GM12878 (cell line): ENCODE data around the gene RNF126.

Source experiments
- ATF7 ChIP-seq: fragments of 450-650 bp; IDR thresholded peaks from 2 replicates; pipeline ENCODE4 v1.6.1; 2016; ENCODE audit warnings: low read depth, mild to moderate bottlenecking
- BCL11A ChIP-seq: IDR thresholded peaks from 2 replicates; pipeline ENCODE4 v1.6.1; 2011; ENCODE audit warnings: low read depth, low read length
- CBFB ChIP-seq: IDR thresholded peaks from 2 replicates; pipeline ENCODE4 v1.6.1; 2016; ENCODE audit warnings: antibody characterized with exemption, low read depth
- EP300 ChIP-seq, 2 experiments: fragments of 150-350 bp in 1 of 2; IDR thresholded peaks; 2 replicates each; pipeline ENCODE4 v1.6.1; 2011 to 2012; ENCODE audit warnings: low read depth in 2 of 2, low read length in 2 of 2, borderline replicate concordance in 1 of 2, improper control_type of control experiment in 1 of 2, inconsistent platforms in 1 of 2; ENCODE audit not compliant: control insufficient read depth in 1 of 2
- EZH2 ChIP-seq: IDR thresholded peaks from 2 replicates; pipeline ENCODE4 v1.6.1; 2012; ENCODE audit warnings: low read depth, mild to moderate bottlenecking, control low read depth, inconsistent platforms, low read length, borderline replicate concordance; ENCODE audit not compliant: control insufficient read depth
- NR2C2 ChIP-seq: IDR thresholded peaks from 2 replicates; pipeline ENCODE4 v1.6.1; 2011; ENCODE audit warnings: borderline replicate concordance, low read depth; ENCODE audit not compliant: control insufficient read depth, insufficient read length
- POLR2A ChIP-seq: IDR thresholded peaks from 2 replicates; pipeline ENCODE4 v1.6.1; 2011; ENCODE audit warnings: low read depth, mild to moderate bottlenecking, low read length
- POLR2AphosphoS5 ChIP-seq: IDR thresholded peaks from 2 replicates; pipeline ENCODE4 v1.6.1; 2011; ENCODE audit warnings: mild to moderate bottlenecking, low read length, inconsistent platforms
- SIN3A ChIP-seq: IDR thresholded peaks from 2 replicates; pipeline ENCODE4 v1.6.1; 2012; ENCODE audit warnings: low read depth, low read length, improper control_type of control experiment
- SPI1 ChIP-seq: IDR thresholded peaks from 2 replicates; pipeline ENCODE4 v1.6.1; 2011; ENCODE audit warnings: low read depth, mild to moderate bottlenecking, low read length, moderate library complexity, borderline replicate concordance; ENCODE audit not compliant: insufficient read depth
- SUZ12 ChIP-seq: fragments of 200-600 bp; sonication (generic); IDR thresholded peaks from one replicate; pipeline ENCODE4 v1.6.1; 2018; ENCODE audit warnings: antibody characterized with exemption, mild to moderate bottlenecking; ENCODE audit not compliant: unreplicated experiment
- TF ChIP-seq, protein P1 (sequence below): IDR thresholded peaks from 2 replicates; pipeline ENCODE4 v1.6.1; 2011; ENCODE audit warnings: low read depth, low read length, improper control_type of control experiment, borderline replicate concordance
- TF ChIP-seq, protein P2 (sequence below), 3 experiments: IDR thresholded peaks in 2 of 3; conservative IDR thresholded peaks in 1 of 3; 2 replicates each; pipeline ENCODE4 v1.5.1; 2011; ENCODE audit warnings: low read depth in 3 of 3, low read length in 3 of 3, mild to moderate bottlenecking in 3 of 3, control low read depth in 2 of 3, moderate library complexity in 2 of 3, inconsistent platforms in 1 of 3, mixed read lengths in 1 of 3; ENCODE audit not compliant: control insufficient read depth in 2 of 3, insufficient read depth in 1 of 3; ENCODE audit errors: extremely low read depth in 1 of 3
- TF ChIP-seq, protein P3 (sequence below): fragments of 450-650 bp; IDR thresholded peaks from 2 replicates; pipeline ENCODE4 v1.6.1; 2016; ENCODE audit warnings: mild to moderate bottlenecking

DNA sequence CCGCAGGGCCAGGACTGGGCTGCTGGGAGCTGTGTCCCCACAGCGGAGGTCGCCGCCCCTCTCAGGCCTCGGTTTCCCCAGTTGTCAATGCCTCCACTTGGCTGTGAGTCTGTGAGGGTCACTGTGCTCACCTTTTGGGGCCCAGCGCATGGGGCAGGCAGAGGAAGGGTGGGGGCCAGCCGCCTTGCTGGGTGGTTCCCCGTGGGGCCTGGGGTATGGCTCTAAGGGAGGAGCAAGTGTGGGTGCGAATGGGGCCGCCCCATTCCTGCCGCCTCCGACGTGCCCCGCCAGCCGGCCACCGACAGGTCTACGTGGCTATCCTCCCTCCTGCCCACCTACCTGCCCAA is 24.1 kb downstream of the RNF126 start:
- TF ChIP-seq EZH2 (no peak), EP300 (IDR thresholded peaks at IDR 0.05; ENCODE audit: borderline replicate concordance in 1 of 2, control insufficient read depth in 1 of 2, low read depth in 2 of 2, low read length in 2 of 2) (no peak), NR2C2 (no peak), BCL11A (no peak), POLR2A (no peak), SIN3A (no peak), POLR2AphosphoS5 (no peak), SPI1 (no peak), SUZ12 (no peak), CBFB (no peak), ATF7 (no peak)
- TF ChIP-seq, protein P1, sequence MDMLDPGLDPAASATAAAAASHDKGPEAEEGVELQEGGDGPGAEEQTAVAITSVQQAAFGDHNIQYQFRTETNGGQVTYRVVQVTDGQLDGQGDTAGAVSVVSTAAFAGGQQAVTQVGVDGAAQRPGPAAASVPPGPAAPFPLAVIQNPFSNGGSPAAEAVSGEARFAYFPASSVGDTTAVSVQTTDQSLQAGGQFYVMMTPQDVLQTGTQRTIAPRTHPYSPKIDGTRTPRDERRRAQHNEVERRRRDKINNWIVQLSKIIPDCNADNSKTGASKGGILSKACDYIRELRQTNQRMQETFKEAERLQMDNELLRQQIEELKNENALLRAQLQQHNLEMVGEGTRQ: no peak
- TF ChIP-seq, protein P2, sequence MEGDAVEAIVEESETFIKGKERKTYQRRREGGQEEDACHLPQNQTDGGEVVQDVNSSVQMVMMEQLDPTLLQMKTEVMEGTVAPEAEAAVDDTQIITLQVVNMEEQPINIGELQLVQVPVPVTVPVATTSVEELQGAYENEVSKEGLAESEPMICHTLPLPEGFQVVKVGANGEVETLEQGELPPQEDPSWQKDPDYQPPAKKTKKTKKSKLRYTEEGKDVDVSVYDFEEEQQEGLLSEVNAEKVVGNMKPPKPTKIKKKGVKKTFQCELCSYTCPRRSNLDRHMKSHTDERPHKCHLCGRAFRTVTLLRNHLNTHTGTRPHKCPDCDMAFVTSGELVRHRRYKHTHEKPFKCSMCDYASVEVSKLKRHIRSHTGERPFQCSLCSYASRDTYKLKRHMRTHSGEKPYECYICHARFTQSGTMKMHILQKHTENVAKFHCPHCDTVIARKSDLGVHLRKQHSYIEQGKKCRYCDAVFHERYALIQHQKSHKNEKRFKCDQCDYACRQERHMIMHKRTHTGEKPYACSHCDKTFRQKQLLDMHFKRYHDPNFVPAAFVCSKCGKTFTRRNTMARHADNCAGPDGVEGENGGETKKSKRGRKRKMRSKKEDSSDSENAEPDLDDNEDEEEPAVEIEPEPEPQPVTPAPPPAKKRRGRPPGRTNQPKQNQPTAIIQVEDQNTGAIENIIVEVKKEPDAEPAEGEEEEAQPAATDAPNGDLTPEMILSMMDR (IDR thresholded peaks at IDR 0.05 in 2 of 3, conservative IDR thresholded peaks at IDR 0.05 in 1 of 3; ENCODE audit: control insufficient read depth in 2 of 3, extremely low read depth in 1 of 3, insufficient read depth in 1 of 3, low read depth in 3 of 3, low read length in 3 of 3): no peak
- TF ChIP-seq, protein P3, sequence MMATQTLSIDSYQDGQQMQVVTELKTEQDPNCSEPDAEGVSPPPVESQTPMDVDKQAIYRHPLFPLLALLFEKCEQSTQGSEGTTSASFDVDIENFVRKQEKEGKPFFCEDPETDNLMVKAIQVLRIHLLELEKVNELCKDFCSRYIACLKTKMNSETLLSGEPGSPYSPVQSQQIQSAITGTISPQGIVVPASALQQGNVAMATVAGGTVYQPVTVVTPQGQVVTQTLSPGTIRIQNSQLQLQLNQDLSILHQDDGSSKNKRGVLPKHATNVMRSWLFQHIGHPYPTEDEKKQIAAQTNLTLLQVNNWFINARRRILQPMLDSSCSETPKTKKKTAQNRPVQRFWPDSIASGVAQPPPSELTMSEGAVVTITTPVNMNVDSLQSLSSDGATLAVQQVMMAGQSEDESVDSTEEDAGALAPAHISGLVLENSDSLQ: no peak
